HG02610 (cell line): ENCODE measurements around the gene OR2V2.
A peak's percentile ranks its signal among the peaks of the same experiment; 100 is the strongest.
"Not testable (repeated sequence)": the region's sequence is repeated elsewhere in the genome, so short reads cannot be mapped to it uniquely, and the experiment has no call there.

Source experiments
- ATAC-seq: cut with Tn5 transposase; IDR thresholded peaks from one replicate; pipeline ENCODE4 v1.9.1; 2021; ENCODE audit warnings: mild to moderate bottlenecking, moderate library complexity; ENCODE audit not compliant: unreplicated experiment

OR2V2 gene

GRCh38 chr5:181168595-181169118 lies 21.3 kb downstream of the OR2V2 start:
- no peak for ATAC-seq

DNA sequence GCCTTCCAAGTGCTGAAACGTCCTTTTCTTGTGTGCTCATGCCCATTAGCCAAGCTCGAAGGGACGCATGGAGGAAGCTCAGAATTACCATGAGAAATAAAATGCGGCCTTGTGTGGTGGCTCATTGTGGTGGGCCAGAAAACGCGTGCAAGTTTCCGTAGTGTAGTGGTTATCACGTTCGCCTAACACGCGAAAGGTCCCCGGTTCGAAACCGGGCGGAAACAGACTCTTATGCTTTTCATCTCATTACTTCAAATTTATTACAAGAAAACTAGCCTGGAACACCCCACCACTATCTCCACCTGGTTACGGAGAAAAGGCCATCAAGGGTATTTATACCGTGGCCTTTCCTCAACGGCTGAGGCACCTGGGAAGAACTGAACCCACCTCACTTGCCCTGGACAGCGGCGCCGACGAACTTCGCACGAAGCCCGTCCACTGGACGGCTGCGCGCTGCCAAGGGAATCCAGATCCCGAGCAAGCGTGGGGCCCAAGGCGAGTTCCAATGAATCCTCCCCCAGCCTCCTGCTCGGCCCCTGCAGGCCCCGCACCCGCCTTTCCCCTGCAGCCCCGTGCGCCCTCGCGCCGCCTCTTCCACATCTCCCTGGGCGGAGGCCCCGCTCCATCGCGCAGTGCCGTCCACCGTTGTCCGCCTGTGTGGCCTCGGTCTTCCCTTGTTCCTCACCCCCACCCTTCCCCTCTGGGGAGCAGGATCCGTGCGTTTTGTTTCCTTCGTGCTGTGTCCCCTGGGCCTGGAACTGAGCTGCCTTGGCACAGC lies 22.3 kb downstream of the OR2V2 start:
- ATAC-seq, result not testable (repeated sequence)

DNA sequence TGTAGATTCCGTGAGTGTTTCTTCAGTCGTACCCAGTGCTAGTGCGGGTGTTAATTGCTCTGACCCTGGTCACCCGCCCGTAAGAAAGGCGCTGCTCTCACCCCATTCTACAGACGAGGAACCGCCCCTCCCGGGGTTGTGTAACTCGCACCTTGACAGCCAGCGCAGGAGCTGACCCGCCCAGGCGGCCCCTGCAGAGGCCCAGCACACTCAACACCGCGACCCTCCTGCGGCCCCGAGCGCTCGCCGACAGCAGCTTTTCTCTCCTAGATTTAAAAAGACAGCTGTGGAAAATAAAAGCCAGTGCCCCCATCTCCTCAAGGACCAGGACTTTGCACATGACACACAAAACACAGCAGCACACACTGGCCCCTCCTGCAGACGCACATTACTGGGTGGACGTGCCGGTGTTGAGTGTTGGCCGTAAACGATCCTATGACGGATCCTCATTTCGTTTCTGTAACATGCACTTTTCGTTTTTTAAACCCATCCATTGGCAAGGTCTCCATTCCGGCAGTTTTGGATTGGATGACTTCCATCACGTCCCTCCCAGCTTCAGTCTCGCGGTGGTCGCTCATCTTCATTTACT lies 22.9 kb downstream of the OR2V2 start:
- no peak for ATAC-seq

- ATAC-seq, result no peak
Observed at GRCh38 chr5:181170996-181171395, 23.6 kb downstream of the OR2V2 start.

DNA sequence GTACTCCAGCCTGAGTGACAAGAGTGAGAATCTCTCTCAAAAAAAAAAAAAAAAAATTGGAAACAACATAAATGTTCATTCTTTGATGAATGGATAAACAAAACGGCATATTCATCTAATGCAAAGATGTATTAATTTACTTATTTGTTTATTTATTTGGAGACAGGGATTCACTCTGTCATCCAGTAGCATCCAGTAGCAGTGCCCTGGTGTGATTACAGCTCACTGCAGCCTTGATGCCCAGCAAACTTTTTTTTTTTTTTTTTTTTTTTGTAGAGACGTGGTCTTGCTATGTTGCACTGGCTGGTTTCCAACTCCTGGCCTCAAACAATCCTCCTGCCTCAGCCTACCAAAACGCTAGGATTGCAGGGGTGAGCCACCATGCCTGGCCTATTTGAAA lies 24.4 kb downstream of the OR2V2 start:
- ATAC-seq, result no peak

GRCh38 chr5:181173027-181173419 lies 25.6 kb downstream of the OR2V2 start:
- peak; percentile 20 for ATAC-seq

- ATAC-seq, result peak; percentile 41
Observed at GRCh38 chr5:181173420-181174342, 26.3 kb downstream of the OR2V2 start.

DNA sequence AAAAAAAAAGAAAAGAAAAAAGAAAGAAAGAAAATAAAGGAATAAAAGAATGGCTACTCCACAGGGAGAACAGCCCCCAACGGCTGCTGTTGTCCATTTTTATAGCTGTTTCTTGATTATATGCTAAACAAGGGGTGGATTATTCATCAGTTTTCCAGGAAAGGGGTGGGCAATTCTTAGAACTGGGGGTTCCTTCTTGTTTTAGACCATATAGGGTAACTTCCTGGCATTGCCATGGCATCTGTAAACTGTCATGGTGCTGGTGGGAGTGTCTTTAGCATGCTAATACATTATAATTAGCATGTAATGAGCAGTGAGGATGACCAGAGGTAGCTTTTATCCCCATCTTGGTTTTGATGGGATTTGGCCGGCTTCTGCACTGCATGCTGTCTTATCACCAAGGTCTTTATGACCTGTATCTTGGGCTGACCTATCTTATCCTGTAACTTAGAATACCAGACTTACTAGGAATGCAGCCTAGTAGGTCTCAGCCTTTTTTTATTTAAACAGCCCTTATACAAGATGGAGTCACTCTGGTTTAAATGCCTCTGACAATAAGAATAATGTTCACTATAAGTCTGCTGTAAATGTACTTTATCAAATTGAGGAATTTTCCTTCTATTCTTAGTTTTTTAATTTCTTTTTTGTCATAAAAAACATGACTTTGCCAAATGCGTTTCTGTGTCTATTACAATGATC lies 29.0 kb downstream of the OR2V2 start:
- ATAC-seq, result no peak

- ATAC-seq, result not testable (repeated sequence)
Observed at GRCh38 chr5:181177559-181177958, 30.2 kb downstream of the OR2V2 start.

DNA sequence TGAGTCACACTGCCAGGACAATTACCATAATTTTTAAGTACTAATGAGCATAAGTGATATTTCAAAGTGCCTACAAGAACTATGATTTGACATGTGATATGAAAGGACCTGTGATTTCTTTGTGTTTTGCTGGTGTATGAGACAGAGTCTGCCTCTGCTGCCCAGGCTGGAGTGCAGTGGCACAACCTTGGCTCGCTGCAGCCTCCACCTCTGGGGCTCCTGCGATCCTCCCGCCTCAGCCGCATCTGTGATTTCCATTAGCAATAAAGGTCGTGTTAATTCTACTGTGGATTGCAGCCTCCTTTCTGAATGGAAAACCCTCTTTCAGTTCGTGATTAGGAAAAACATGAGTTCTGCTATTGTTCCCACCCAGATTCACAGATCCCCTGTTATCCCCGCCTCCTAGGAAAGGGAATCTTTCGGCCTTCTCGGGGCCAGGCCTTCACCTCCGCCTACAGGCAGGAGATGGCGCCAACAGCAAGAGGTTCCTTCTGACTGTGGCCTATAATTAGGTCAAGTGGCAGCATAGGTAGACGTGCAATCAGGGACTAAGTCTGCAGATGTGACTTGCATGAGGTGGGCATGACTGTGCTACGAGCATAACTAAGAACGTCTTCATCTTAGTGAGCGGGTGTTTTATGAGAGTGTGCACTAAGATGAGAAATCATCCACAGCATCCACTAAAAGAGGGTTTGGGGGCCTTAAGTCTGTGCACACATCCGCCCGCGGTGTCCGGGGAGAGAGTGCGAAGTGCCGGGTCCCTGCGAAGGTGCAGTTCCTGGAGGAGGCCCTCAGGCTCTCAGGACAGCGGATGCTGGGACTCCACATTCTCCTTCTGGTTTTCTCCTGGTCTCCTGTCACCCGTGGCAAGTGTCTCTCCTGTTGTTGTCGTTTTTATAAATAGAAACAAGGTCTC lies 34.5 kb downstream of the OR2V2 start:
- ATAC-seq, result peak; percentile 40

- no peak for ATAC-seq
Observed at GRCh38 chr5:181182651-181183050, 35.3 kb downstream of the OR2V2 start.

- ATAC-seq, result no peak
Observed at GRCh38 chr5:181184845-181185216, 37.4 kb downstream of the OR2V2 start.

DNA sequence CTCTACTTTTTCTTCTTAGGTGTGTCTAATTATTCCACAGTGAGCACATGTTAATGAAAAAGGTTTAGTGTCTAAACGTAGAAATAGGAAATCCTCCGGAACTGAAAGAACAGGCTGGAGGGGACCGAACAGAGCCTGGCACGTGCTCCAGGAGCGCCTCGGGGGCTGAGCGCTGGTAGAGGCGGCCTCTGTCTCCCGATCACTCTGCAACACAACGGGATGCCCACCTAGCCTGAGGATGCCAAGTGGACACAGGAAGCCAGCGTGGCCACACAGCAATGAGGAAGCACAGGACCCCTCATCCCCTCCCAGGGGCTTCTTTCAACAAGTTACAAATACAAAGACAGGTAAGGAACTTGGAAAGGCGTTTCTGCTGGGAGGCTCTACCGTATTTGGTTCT lies 38.2 kb downstream of the OR2V2 start:
- no peak for ATAC-seq

GRCh38 chr5:181186022-181186421 lies 38.6 kb downstream of the OR2V2 start:
- no peak for ATAC-seq

DNA sequence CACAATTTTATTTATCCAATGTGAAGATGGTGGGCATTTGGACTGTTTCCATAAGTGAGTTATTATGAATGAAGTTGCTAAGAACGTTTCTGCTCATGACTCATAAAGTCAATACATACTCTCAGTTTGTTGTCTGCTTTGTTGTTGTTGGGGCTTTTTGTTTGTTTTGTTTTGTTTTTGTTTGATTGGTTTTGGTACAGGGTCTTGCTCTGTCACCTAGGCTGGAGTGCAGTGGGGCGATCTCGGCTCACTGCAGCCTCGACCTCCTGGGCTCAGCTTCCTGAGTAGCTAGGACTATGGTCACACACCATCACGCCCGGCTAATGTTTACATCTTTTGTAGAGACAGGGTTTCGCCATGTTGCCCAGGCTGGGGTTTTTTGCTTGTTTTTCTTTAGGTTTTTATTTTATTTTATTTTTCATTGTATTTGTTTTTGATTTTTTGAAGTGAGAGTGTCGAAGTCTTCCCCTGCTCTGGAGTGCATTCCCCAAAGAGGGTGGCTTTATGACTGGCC lies 39.7 kb downstream of the OR2V2 start:
- ATAC-seq, result no peak

DNA sequence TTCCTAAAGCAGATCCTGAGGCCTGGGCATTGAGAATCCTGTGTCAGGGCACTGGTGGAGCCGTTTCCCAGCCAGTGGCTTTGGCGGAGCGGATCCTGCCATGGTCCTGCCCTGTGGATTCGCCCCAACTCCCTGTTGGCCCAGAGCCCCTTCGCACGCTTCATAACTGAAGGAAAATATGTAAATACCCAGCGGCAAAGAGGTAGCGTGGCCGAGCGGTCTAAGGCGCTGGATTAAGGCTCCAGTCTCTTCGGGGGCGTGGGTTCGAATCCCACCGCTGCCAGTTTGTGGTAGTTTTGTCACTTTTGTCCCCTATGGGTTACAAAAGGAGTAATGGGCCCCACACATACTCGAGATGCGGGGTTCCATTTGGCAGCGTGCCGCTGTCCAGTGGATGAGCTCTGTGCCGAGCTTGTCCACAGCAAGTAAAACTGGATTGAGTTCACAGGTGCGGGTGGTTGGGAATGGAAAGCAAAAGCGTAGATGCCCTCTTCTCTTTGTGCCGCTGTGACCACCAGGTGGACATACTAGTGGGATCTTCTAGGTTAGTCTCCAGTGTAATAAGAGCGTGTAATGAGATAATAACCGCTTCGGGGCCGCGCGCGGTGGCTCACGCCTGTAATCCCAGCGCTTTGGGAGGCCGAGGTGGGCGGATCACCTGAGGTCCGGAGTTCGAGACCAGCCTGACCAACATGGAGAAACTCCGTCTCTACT lies 40.3 kb downstream of the OR2V2 start:
- ATAC-seq, result no peak

DNA sequence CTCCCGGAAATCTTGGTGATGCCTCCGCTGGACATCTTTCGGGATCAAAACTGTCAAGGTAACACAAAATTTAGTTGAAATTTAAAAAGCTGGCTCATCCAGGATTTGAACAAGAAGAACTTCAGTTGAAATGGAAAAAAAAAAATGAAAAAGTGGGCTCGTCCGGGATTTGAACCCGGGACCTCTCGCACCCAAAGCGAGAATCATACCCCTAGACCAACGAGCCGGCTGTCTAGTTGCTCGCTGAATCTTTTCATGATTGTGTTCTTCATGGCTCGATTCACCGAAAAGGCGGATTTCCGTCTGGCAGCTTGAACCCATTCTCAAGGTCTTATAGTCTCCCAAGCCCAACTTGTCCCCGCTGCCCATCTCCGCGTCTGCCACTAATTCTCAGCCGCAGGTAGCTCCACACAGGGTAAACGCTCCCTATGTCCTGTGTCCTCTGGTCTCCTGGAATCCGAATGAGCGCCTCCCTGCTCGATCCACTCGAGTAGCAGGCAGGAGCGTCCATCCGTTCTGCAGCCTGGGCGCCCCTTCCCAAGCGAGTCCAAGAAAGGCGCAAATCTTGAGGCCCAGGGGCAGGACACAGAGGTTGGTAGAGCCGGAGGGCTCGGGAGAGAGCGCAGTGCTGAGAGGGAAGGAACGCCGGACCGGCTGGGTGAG lies 41.4 kb downstream of the OR2V2 start:
- no peak for ATAC-seq

- ATAC-seq, result no peak
Observed at GRCh38 chr5:181189363-181189961, 42.1 kb downstream of the OR2V2 start.
